K562 (cell line): Measurements from ENCODE around the gene ZNF512B. TPM values are rescaled to one million over a fixed set of nuclear protein-coding genes. Genes with fewer than 3 reads are reported as not detected.

Experiments
- ATAC-seq: fragments of 200-7000 bp; cut with Tn5 transposase; 3 replicates; pipeline ENCODE4 v1.9.1; 2020; ENCODE audit warnings: moderate library complexity
- BruUV-seq: library from RNA; stranded (reverse); fragments of 400-500 nt; replicated peaks from 2 replicates; lab custom pipeline; 2021; lab: Mats Ljungman, UMichigan
- CTCF ChIA-PET: fragments of 300-600 bp; formaldehyde crosslinking; extraction: SDS; loops from one replicate; lab custom pipeline; 2021; ENCODE audit warnings: low intra/inter-chr PET ratio; lab: Yijun Ruan, JAX
- POLR2A ChIA-PET: fragments of 300-600, 350-650 bp; sonication (Branson Sonifier 250); formaldehyde crosslinking; extraction: SDS; loops from one replicate; lab custom pipeline; 2021; ENCODE audit warnings: antibody characterized with exemption, inconsistent platforms; lab: Yijun Ruan, JAX
- DNase-seq, 4 experiments: peaks; one replicate each; pipeline versions ENCODE4 v3.0.0 to v3.0.0-alpha.2; 2011 to 2018; ENCODE audit warnings: low spot score in 3 of 4, mixed read lengths in 3 of 4; ENCODE audit errors: extremely low read depth in 1 of 4
- FAIRE-seq: peaks from 2 replicates; lab custom pipeline; 2011; peaks lifted over from hg19 to GRCh38; lab: Jason Lieb, UNC
- H2AFZ ChIP-seq: 2 replicates; pipeline ENCODE4 v1.6.0; 2011; ENCODE audit warnings: low read depth, low read length, control low read depth, inconsistent platforms
- H3K27ac ChIP-seq: fragments of 200-600 bp; 3 replicates; pipeline ENCODE4 v1.8.0; 2011; ENCODE audit warnings: low read depth, mild to moderate bottlenecking, control low read depth, inconsistent platforms, low read length, moderate library complexity, mixed read lengths; ENCODE audit errors: extremely low read depth
- H3K27me3 ChIP-seq, 2 experiments: fragments of 300-600 bp in 1 of 2; 2 replicates in 1 of 2; 3 replicates in 1 of 2; pipeline versions ENCODE4 v1.6.0 to v1.8.0; 2011; ENCODE audit warnings: inconsistent platforms in 2 of 2, low read length in 2 of 2, mild to moderate bottlenecking in 1 of 2, mixed read lengths in 1 of 2, moderate library complexity in 1 of 2; ENCODE audit not compliant: control insufficient read depth in 2 of 2, insufficient read depth in 2 of 2
- H3K36me3 ChIP-seq: fragments of 300-600 bp; 3 replicates; pipeline ENCODE4 v1.8.0; 2011; ENCODE audit warnings: mild to moderate bottlenecking, low read length, inconsistent platforms; ENCODE audit not compliant: control insufficient read depth, insufficient read depth
- H3K4me1 ChIP-seq, 2 experiments: fragments of 200-600 bp in 1 of 2; replicated peaks in 1 of 2; 2 replicates in 1 of 2; 3 replicates in 1 of 2; pipeline versions ENCODE4 v1.5.1 to v1.8.0; 2011; ENCODE audit warnings: inconsistent platforms in 2 of 2, low read length in 2 of 2, mild to moderate bottlenecking in 1 of 2, mixed read lengths in 1 of 2, moderate library complexity in 1 of 2; ENCODE audit not compliant: control insufficient read depth in 2 of 2, insufficient read depth in 2 of 2
- H3K4me2 ChIP-seq: 2 replicates; pipeline ENCODE4 v1.6.1; 2011; ENCODE audit warnings: low read length, control low read depth, inconsistent platforms, mixed read lengths; ENCODE audit not compliant: insufficient read depth
- H3K4me3 ChIP-seq: fragments of 200-600 bp; sonication (generic), shearing (Covaris generic); 2 replicates; pipeline ENCODE4 v1.5.1; 2016; ENCODE audit warnings: control low read depth, inconsistent platforms
- H3K79me2 ChIP-seq: fragments of 200-600 bp; 3 replicates; pipeline ENCODE4 v1.8.0; 2011; ENCODE audit warnings: low read length, inconsistent platforms; ENCODE audit not compliant: control insufficient read depth, insufficient read depth
- H3K9ac ChIP-seq, 2 experiments: 2 replicates each; pipeline versions ENCODE4 v1.6.0 to v1.6.1; 2011; ENCODE audit warnings: low read depth in 2 of 2, low read length in 2 of 2, control low read depth in 1 of 2, inconsistent platforms in 1 of 2, mild to moderate bottlenecking in 1 of 2, mixed read lengths in 1 of 2; ENCODE audit not compliant: insufficient read depth in 1 of 2
- H3K9me1 ChIP-seq: one replicate; pipeline ENCODE4 v1.6.0; 2011; ENCODE audit warnings: inconsistent platforms, mild to moderate bottlenecking, low read length, moderate library complexity; ENCODE audit not compliant: control insufficient read depth, insufficient read depth
- H3K9me3 ChIP-seq: replicated peaks from 2 replicates; pipeline ENCODE4 v1.5.1; 2011; ENCODE audit warnings: low read depth, low read length, inconsistent platforms; ENCODE audit not compliant: control insufficient read depth, insufficient read depth
- H4K20me1 ChIP-seq: replicated peaks from 2 replicates; pipeline ENCODE4 v1.6.1; 2011; ENCODE audit warnings: low read length, inconsistent platforms, mixed read lengths; ENCODE audit not compliant: control insufficient read depth, insufficient read depth
- GABPA ChIP-seq: fragments of 200-800 bp; sonication (Bioruptor generic); conservative IDR thresholded peaks from 2 replicates; pipeline ENCODE4 v1.6.1; 2016; ENCODE audit warnings: low read depth, missing genetic modification characterization, missing compliant biosample characterization
- MYNN ChIP-seq, 2 experiments: sonication (generic); formaldehyde crosslinking in 1 of 2; IDR thresholded peaks; 2 replicates each; pipeline versions ENCODE4 v1.5.0 to v1.6.1; 2016 to 2020; ENCODE audit warnings: antibody characterized with exemption in 1 of 2, missing genetic modification reagents in 1 of 2
- NEUROD1 ChIP-seq: fragments of 150-350 bp; IDR thresholded peaks from 2 replicates; pipeline ENCODE4 v1.6.1; 2014; ENCODE audit warnings: borderline replicate concordance, low read length, low read depth; ENCODE audit not compliant: partially characterized antibody
- POLR2G ChIP-seq: fragments of 200-400 bp; formaldehyde crosslinking; IDR thresholded peaks from 2 replicates; pipeline ENCODE4 v1.6.1; 2017; ENCODE audit warnings: low read depth, mild to moderate bottlenecking, antibody characterized with exemption, low read length, moderate library complexity
- RAD21 ChIP-seq, 2 experiments: fragments of 250-450 bp in 1 of 2; fragments of 450-650 bp in 1 of 2; sonication (Bioruptor Pico) in 1 of 2; formaldehyde crosslinking in 1 of 2; IDR thresholded peaks in 1 of 2; conservative IDR thresholded peaks in 1 of 2; 2 replicates each; pipeline versions ENCODE4 v1.4.0 to v1.8.0; 2020 to 2022; ENCODE audit warnings: mild to moderate bottlenecking in 2 of 2, moderate library complexity in 1 of 2
- TBL1XR1 ChIP-seq, 2 experiments: IDR thresholded peaks; 2 replicates each; pipeline ENCODE4 v1.6.1; 2012; ENCODE audit warnings: improper control_type of control experiment in 2 of 2, low read length in 2 of 2, mild to moderate bottlenecking in 1 of 2
- TEAD2 ChIP-seq: fragments of 450-650 bp; IDR thresholded peaks from 2 replicates; pipeline ENCODE4 v1.6.1; 2016; ENCODE audit warnings: missing genetic modification characterization, control low read depth, missing compliant biosample characterization
- TFAM ChIP-seq: fragments of 250-450 bp; sonication (Bioruptor Pico); conservative IDR thresholded peaks from 2 replicates; pipeline ENCODE4 v1.5.0; 2021; ENCODE audit warnings: mild to moderate bottlenecking, moderate library complexity
- ZC3H8 ChIP-seq: fragments of 450-650 bp; IDR thresholded peaks from 2 replicates; pipeline ENCODE4 v1.6.1; 2017
- ZNF695 ChIP-seq: fragments of 450-650 bp; formaldehyde crosslinking; IDR thresholded peaks from 2 replicates; pipeline ENCODE4 v1.4.0; 2020; ENCODE audit warnings: mild to moderate bottlenecking, moderate library complexity
- ZNF79 ChIP-seq: fragments of 250-450 bp; sonication (Bioruptor Pico); IDR thresholded peaks from 2 replicates; pipeline ENCODE4 v1.4.0; 2020; ENCODE audit warnings: low read depth, mild to moderate bottlenecking, moderate library complexity
- WGBS: fragments of 100-300 bp; shearing (Covaris generic); methylation state at CpG from one replicate; pipeline ENCODE4 v1.1.6; 2016; ENCODE audit warnings: low coverage, mixed read lengths; ENCODE audit not compliant: insufficient coverage; ENCODE audit errors: missing lambda C conversion rate; 5-methylcytosine and 5-hydroxymethylcytosine counted together
- in situ Hi-C: fragments of 300-500 bp; cut with MboI; formaldehyde crosslinking; loops from 4 replicates; pipeline ENCODE4 v1.15.0; 2018; ENCODE audit warnings: inconsistent platforms, mixed read lengths
- intact Hi-C: fragments of 100-400 bp; cut with micrococcal nuclease; formaldehyde crosslinking; loops from 2 replicates; pipeline ENCODE4 v1.14.2; 2022
- polyA plus RNA-seq, 8 experiments: library from polyadenylated mRNA; depleted of rRNA in 4 of 8; stranded (reverse) in 5 of 8; unstranded in 3 of 8; fragments of >200 nt; fragmentation: Nextera tagmentation in 2 of 8; fragmentation: Illumina TruSeq in 1 of 8; extraction: Ambion mirVana in 2 of 8; extraction: Trizol in 1 of 8; gene quantifications; 2 replicates each; pipeline versions ENCODE4 v1.2.1 to v1.2.3, GENCODE V29; 2011 to 2014; ENCODE audit warnings: inconsistent platforms in 1 of 8, missing spikeins in 1 of 8
- total RNA-seq, 7 experiments: library from RNA; depleted of rRNA in 6 of 7; stranded (reverse); fragments of >200 nt in 6 of 7; fragmentation: Illumina TruSeq in 2 of 7; extraction: Trizol in 2 of 7; gene quantifications; 2 replicates each; pipeline versions ENCODE4 v1.2.1 to v1.2.3, GENCODE V29; 2011 to 2021; ENCODE audit warnings: low replicate concordance in 1 of 7
- TF ChIP-seq, protein P1 (sequence below): fragments of 250-450 bp; sonication (Bioruptor Pico); IDR thresholded peaks from 2 replicates; pipeline ENCODE4 v1.5.0; 2021
- TF ChIP-seq, protein P2 (sequence below): fragments of 250-450 bp; sonication (Bioruptor Pico); IDR thresholded peaks from 2 replicates; pipeline ENCODE4 v1.5.0; 2021; ENCODE audit warnings: mild to moderate bottlenecking, borderline replicate concordance
- TF ChIP-seq, protein P3 (sequence below): IDR thresholded peaks from 2 replicates; pipeline ENCODE4 v1.6.1; 2011; ENCODE audit warnings: borderline replicate concordance, low read depth, mild to moderate bottlenecking, moderate library complexity, low read length; ENCODE audit not compliant: insufficient read depth, poor library complexity, severe bottlenecking

Gene ZNF512B
- total and polyA plus RNA-seq, 9 of the 15 experiments (the other 6 are each of a cell fraction or from before 2014, with no cell fraction given): 0.01 to 27.8 (median 8.2) TPM

DNA sequence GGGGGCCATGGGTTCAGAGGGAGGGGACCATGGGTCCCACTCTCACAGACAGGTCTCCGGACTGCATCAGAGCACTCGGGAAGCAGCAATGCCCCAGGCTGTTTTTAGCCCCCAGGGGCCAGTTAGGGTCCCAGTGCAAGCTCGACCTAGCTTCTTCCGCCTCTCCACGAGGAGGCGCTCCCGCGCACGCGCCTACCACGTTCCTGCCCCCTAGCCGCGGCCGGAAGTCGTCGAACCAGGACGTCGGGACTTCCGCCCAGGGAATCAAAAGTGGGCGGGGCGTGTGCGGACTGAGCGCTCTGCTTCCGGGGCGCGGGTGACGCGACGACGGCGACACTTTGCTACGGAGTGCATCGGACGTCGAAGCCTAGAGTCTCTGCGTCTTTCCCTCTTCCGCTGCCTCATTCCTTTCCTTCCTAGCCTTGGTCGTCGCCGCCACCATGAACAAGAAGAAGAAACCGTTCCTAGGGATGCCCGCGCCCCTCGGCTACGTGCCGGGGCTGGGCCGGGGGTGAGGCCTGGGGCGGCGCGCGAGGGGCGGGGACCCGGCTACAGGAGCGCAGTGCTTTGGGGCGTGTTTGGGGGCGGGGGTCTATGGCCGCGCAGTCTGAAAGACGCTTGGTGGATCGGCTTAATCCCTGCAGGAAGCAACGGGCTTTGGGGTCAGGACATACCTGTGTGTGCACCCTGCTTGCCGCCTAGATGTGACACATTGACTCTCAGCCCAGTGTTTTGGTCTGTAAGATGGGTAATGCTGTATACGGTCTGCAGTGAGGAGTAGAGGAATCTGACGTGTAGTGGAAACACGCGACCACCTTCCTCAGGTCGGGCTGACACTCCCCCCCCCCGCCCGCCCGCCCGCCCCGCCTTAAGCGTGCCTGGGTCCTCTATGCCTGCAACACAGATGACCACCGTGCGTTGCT is 11.3 kb upstream of the ZNF512B start, which contains the start of gene PRPF6:
TSS of gene PRPF6 (plus strand) at position 327 of the 923 bp plus-strand sequence. CDS start at position 441, 114 bp downstream.
- under 1% methylated on average over 53 of the region's 75 CpGs for WGBS
- H3K27me3 ChIP-seq: no peaks in the 10 kb centered on the region
- DNase-seq (peak; percentile 94 to 98 (median 96)), FAIRE-seq (peak; percentile 95), ATAC-seq (peak; percentile 84)
- peak within 1 kb of the TSS; percentile 86 for H3K27ac ChIP-seq
- peak within 1 kb of the TSS; percentile 94 for H2AFZ ChIP-seq
- intact Hi-C loops (no loop called here), in situ Hi-C loops (no loop called here)
- H3K79me2 ChIP-seq: peaks cover 34% of the 10 kb centered on the region
- H4K20me1 ChIP-seq: no peaks in the 10 kb centered on the region
- H3K4me1 ChIP-seq: peaks cover 24 to 46% of the 10 kb centered on the region in 2 experiments
- H3K36me3 ChIP-seq: peaks cover 38% of the 10 kb centered on the region
- POLR2A ChIA-PET: interaction anchor here (0.6 to 1.4 kb wide), 8 partner anchors 9 to 442 kb away, joined by 3 to 4 read pairs (median 4); no protein-coding TSS in a partner anchor
- peaks cover 3% of the 10 kb centered on the region for H3K9me1 ChIP-seq
- H3K4me2 ChIP-seq: peak within 1 kb of the TSS; percentile 99
- H3K4me3 ChIP-seq: peak within 1 kb of the TSS; percentile 100
- CTCF ChIA-PET: interaction anchor here (1.2 kb wide), 1 partner anchor 58 kb away, joined by 3 read pairs; no protein-coding TSS in a partner anchor
- H3K9me3 ChIP-seq: no peaks in the 10 kb centered on the region
- no TSS peak for BruUV-seq
- H3K9ac ChIP-seq: peak within 1 kb of the TSS; percentile 86 to 92
- TF ChIP-seq TEAD2: no peak
- TF ChIP-seq, protein P1, sequence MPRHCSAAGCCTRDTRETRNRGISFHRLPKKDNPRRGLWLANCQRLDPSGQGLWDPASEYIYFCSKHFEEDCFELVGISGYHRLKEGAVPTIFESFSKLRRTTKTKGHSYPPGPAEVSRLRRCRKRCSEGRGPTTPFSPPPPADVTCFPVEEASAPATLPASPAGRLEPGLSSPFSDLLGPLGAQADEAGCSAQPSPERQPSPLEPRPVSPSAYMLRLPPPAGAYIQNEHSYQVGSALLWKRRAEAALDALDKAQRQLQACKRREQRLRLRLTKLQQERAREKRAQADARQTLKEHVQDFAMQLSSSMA: no peak
- TF ChIP-seq MYNN (IDR thresholded peaks at IDR 0.05): no peak
- TF ChIP-seq MYNN (CRISPR knock-in tag; IDR thresholded peaks at IDR 0.05): no peak
- TF ChIP-seq TFAM (CRISPR knock-in tag): no peak
- TF ChIP-seq ZNF695: no peak
- TF ChIP-seq, protein P2, sequence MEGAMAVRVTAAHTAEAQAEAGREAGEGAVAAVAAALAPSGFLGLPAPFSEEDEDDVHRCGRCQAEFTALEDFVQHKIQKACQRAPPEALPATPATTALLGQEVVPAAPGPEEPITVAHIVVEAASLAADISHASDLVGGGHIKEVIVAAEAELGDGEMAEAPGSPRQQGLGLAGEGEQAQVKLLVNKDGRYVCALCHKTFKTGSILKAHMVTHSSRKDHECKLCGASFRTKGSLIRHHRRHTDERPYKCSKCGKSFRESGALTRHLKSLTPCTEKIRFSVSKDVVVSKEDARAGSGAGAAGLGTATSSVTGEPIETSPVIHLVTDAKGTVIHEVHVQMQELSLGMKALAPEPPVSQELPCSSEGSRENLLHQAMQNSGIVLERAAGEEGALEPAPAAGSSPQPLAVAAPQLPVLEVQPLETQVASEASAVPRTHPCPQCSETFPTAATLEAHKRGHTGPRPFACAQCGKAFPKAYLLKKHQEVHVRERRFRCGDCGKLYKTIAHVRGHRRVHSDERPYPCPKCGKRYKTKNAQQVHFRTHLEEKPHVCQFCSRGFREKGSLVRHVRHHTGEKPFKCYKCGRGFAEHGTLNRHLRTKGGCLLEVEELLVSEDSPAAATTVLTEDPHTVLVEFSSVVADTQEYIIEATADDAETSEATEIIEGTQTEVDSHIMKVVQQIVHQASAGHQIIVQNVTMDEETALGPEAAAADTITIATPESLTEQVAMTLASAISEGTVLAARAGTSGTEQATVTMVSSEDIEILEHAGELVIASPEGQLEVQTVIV (CRISPR knock-in tag): no peak
- TF ChIP-seq, protein P3, sequence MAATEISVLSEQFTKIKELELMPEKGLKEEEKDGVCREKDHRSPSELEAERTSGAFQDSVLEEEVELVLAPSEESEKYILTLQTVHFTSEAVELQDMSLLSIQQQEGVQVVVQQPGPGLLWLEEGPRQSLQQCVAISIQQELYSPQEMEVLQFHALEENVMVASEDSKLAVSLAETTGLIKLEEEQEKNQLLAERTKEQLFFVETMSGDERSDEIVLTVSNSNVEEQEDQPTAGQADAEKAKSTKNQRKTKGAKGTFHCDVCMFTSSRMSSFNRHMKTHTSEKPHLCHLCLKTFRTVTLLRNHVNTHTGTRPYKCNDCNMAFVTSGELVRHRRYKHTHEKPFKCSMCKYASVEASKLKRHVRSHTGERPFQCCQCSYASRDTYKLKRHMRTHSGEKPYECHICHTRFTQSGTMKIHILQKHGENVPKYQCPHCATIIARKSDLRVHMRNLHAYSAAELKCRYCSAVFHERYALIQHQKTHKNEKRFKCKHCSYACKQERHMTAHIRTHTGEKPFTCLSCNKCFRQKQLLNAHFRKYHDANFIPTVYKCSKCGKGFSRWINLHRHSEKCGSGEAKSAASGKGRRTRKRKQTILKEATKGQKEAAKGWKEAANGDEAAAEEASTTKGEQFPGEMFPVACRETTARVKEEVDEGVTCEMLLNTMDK: peak; percentile 100
- TF ChIP-seq POLR2G: peak; percentile 86
- peak; percentile 78 for TF ChIP-seq NEUROD1
- TF ChIP-seq RAD21 (CRISPR knock-in tag; conservative IDR thresholded peaks at IDR 0.05 in 1 of 2, IDR thresholded peaks at IDR 0.05 in 1 of 2): peak in 1 of 2 experiments; percentile 54; a peak in 3 of 4 replicates
- no peak for TF ChIP-seq ZNF79
- peak; percentile 99 for TF ChIP-seq GABPA
- TF ChIP-seq ZC3H8: no peak
- peak in 1 of 2 experiments; percentile 86; a peak in 2 of 4 replicates for TF ChIP-seq TBL1XR1 (IDR thresholded peaks at IDR 0.05; ENCODE audit: low read length in 2 of 2)
